Muscle layer of colon (tissue), 2 donors: Measurements from ENCODE around the gene UBE3D.

Experiments
- H3K27ac ChIP-seq: one replicate; pipeline ENCODE4 v1.7.0; 2013; ENCODE audit warnings: low read depth, mild to moderate bottlenecking, low read length, moderate library complexity
- H3K27me3 ChIP-seq, 2 donors: one replicate each; pipeline ENCODE4 v1.7.0; 2013; ENCODE audit warnings: low read length in 2 of 2, mild to moderate bottlenecking in 2 of 2; ENCODE audit not compliant: insufficient read depth in 2 of 2, control insufficient read depth in 1 of 2
- H3K36me3 ChIP-seq: one replicate; pipeline ENCODE4 v1.7.0; 2013; ENCODE audit warnings: mild to moderate bottlenecking, low read length; ENCODE audit not compliant: insufficient read depth
- H3K4me1 ChIP-seq: one replicate; pipeline ENCODE4 v1.7.0; 2013; ENCODE audit warnings: mild to moderate bottlenecking, low read length; ENCODE audit not compliant: insufficient read depth
- H3K4me3 ChIP-seq, 2 donors: one replicate each; pipeline ENCODE4 v1.7.0; 2013; ENCODE audit warnings: low read length in 2 of 2, low read depth in 1 of 2, mild to moderate bottlenecking in 1 of 2, moderate library complexity in 1 of 2
- H3K9ac ChIP-seq: one replicate; pipeline ENCODE4 v1.7.0; 2013; ENCODE audit warnings: low read length
- H3K9me3 ChIP-seq: one replicate; pipeline ENCODE4 v1.7.0; 2013; ENCODE audit warnings: mild to moderate bottlenecking, low read length
- donor health status: abdominal sarcoma.
- donor health status: Adenocarcinoma of cecum.

The UBE3D gene

GRCh38 chr6:82968708-82969107, 96.9 kb downstream of the UBE3D start:
- H3K9ac ChIP-seq: no peak overlapping the region
- no peak overlapping the region for H3K27ac ChIP-seq
- no peaks in the 10 kb centered on the region for H3K27me3 ChIP-seq
- H3K4me3 ChIP-seq: no peak overlapping the region
- H3K36me3 ChIP-seq: no peaks in the 10 kb centered on the region
- H3K4me1 ChIP-seq: no peaks in the 10 kb centered on the region
- no peaks in the 10 kb centered on the region for H3K9me3 ChIP-seq

GRCh38 chr6:82963191-82963925, 102.3 kb downstream of the UBE3D start:
- H3K4me3 ChIP-seq: no peak overlapping the region
- no peaks in the 10 kb centered on the region for H3K27me3 ChIP-seq
- no peaks in the 10 kb centered on the region for H3K9me3 ChIP-seq
- H3K4me1 ChIP-seq: no peaks in the 10 kb centered on the region
- no peak overlapping the region for H3K9ac ChIP-seq
- H3K36me3 ChIP-seq: no peaks in the 10 kb centered on the region
- no peak overlapping the region for H3K27ac ChIP-seq

GRCh38 chr6:82959385-82959941, 106.2 kb downstream of the UBE3D start:
- no peak overlapping the region for H3K9ac ChIP-seq
- H3K36me3 ChIP-seq: peaks cover 6% of the 10 kb centered on the region
- no peak overlapping the region for H3K4me3 ChIP-seq
- peaks cover 5% of the 10 kb centered on the region for H3K4me1 ChIP-seq
- no peaks in the 10 kb centered on the region for H3K27me3 ChIP-seq
- no peak overlapping the region for H3K27ac ChIP-seq
- no peaks in the 10 kb centered on the region for H3K9me3 ChIP-seq

- no peak overlapping the region for H3K27ac ChIP-seq
- H3K36me3 ChIP-seq: peaks cover 6% of the 10 kb centered on the region
These were observed 107.1 kb downstream of the UBE3D start for GRCh38 chr6:82958551-82958950.

GRCh38 chr6:82957868-82958245, 107.8 kb downstream of the UBE3D start:
- H3K27me3 ChIP-seq: no peaks in the 10 kb centered on the region
- H3K4me1 ChIP-seq: peaks cover 5% of the 10 kb centered on the region
- no peak overlapping the region for H3K4me3 ChIP-seq
- no peak overlapping the region for H3K9ac ChIP-seq
- no peaks in the 10 kb centered on the region for H3K9me3 ChIP-seq
- no peak overlapping the region for H3K27ac ChIP-seq
- peaks cover 6% of the 10 kb centered on the region for H3K36me3 ChIP-seq

More at GRCh38 chr6:82958551-82958950, 107.1 kb downstream of the UBE3D start:
- no peaks in the 10 kb centered on the region for H3K9me3 ChIP-seq
- H3K4me1 ChIP-seq: peaks cover 5% of the 10 kb centered on the region
- H3K9ac ChIP-seq: no peak overlapping the region
- no peak overlapping the region for H3K4me3 ChIP-seq
- no peaks in the 10 kb centered on the region for H3K27me3 ChIP-seq

- no peak overlapping the region for H3K27ac ChIP-seq
- H3K4me1 ChIP-seq: peaks cover 5% of the 10 kb centered on the region
- H3K27me3 ChIP-seq: no peaks in the 10 kb centered on the region
- H3K9ac ChIP-seq: no peak overlapping the region
- no peaks in the 10 kb centered on the region for H3K9me3 ChIP-seq
- no peak overlapping the region for H3K4me3 ChIP-seq
- peaks cover 6% of the 10 kb centered on the region for H3K36me3 ChIP-seq
These were observed 108.3 kb downstream of the UBE3D start for GRCh38 chr6:82957171-82957867.

- H3K9ac ChIP-seq: no peak overlapping the region
- peaks cover 6% of the 10 kb centered on the region for H3K36me3 ChIP-seq
- H3K9me3 ChIP-seq: no peaks in the 10 kb centered on the region
- H3K27ac ChIP-seq: no peak overlapping the region
- H3K4me3 ChIP-seq: no peak overlapping the region
- peaks cover 5% of the 10 kb centered on the region for H3K4me1 ChIP-seq
- no peaks in the 10 kb centered on the region for H3K27me3 ChIP-seq
These were observed 109.8 kb downstream of the UBE3D start for GRCh38 chr6:82955841-82956240.

- Histone ChIP-seq H3K27ac (no peak overlapping the region), H3K27me3 (no peaks in the 10 kb centered on the region), H3K9me3 (no peaks in the 10 kb centered on the region), H3K4me3 (no peak overlapping the region), H3K36me3 (peaks cover 6% of the 10 kb centered on the region), H3K9ac (no peak overlapping the region), H3K4me1 (peaks cover 5% of the 10 kb centered on the region)
These were observed 110.6 kb downstream of the UBE3D start for GRCh38 chr6:82954937-82955577.

GRCh38 chr6:82954356-82954755, 111.3 kb downstream of the UBE3D start:
- Histone ChIP-seq H3K27me3 (no peaks in the 10 kb centered on the region), H3K4me3 (no peak overlapping the region), H3K9me3 (no peaks in the 10 kb centered on the region), H3K27ac (no peak overlapping the region), H3K9ac (no peak overlapping the region), H3K4me1 (peaks cover 5% of the 10 kb centered on the region), H3K36me3 (peaks cover 6% of the 10 kb centered on the region)

GRCh38 chr6:82953871-82954270, 111.8 kb downstream of the UBE3D start:
- no peak overlapping the region for H3K27ac ChIP-seq
- H3K9me3 ChIP-seq: no peaks in the 10 kb centered on the region
- no peak overlapping the region for H3K4me3 ChIP-seq
- peaks cover 5% of the 10 kb centered on the region for H3K4me1 ChIP-seq
- no peaks in the 10 kb centered on the region for H3K27me3 ChIP-seq
- H3K36me3 ChIP-seq: peaks cover 6% of the 10 kb centered on the region
- H3K9ac ChIP-seq: no peak overlapping the region

- Histone ChIP-seq H3K36me3 (peaks cover 6% of the 10 kb centered on the region), H3K9ac (no peak overlapping the region), H3K9me3 (no peaks in the 10 kb centered on the region), H3K27me3 (no peaks in the 10 kb centered on the region), H3K4me3 (no peak overlapping the region), H3K27ac (no peak overlapping the region), H3K4me1 (no peaks in the 10 kb centered on the region)
These were observed 113.7 kb downstream of the UBE3D start for GRCh38 chr6:82951935-82952334.
